A549 treated with dexamethasone at 1 μM for 4 hours (cell line): ENCODE data around the gene TEX13D. TPM values are rescaled to one million over a fixed set of nuclear protein-coding genes. Genes with fewer than 3 reads are reported as not detected.

ENCODE experiments used
- total RNA-seq: library from RNA; stranded (reverse); fragments of 200-300 nt; extraction: Qiagen RNA extraction; gene quantifications from 5 replicates; pipeline ENCODE4 v1.2.3, GENCODE V29; 2022

The TEX13D gene
- total RNA-seq, result not detected in 5 replicates

DNA sequence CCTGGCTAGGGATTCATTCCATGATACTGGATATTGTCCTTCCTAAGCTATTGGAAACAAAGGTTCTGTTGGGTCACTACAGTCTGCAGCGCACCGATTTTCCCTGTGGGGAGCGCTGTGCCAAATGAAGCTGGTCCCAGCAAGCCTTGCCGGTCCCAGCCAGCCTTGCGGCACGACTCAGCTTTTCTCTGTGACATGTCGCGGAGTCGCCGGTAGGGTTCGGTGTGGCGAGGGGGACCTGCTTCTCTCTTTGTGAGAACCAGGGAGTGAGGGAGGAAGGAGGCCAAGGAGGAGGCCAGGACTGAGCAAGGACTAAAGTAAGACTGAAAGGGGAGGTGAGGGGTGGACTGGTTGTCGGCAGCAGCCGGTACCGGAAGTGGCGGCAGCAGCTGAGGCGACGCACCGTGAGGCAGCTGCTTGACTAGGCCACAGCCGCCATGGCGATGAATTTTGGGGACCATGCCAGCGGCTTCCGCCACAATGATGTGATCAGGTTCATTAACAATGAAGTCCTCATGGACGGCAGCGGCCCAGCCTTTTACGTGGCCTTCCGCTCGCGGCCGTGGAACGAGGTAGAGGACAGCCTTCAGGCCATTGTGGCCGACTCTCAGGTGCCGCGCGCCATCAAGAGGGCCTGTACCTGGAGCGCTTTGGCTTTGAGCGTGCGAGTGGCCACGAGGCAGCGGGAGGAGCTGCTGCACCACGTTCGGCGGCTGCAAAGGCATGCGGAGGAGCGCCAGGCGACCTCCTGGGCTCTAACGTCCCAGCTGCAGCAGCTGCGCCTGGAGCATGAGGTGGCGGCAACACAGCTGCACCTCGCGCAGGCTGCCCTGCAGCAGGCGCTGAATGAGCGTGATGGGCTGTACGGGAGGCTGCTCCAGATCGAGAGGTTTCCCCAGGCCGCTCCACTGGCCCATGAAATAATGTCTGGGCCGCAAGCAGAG lies at the start of gene TEX13D:
Gene TEX13D, plus strand, starts transcription at position 180 of the 944 bp plus-strand sequence. Its CDS starts 258 bp downstream, at position 438.

DNA sequence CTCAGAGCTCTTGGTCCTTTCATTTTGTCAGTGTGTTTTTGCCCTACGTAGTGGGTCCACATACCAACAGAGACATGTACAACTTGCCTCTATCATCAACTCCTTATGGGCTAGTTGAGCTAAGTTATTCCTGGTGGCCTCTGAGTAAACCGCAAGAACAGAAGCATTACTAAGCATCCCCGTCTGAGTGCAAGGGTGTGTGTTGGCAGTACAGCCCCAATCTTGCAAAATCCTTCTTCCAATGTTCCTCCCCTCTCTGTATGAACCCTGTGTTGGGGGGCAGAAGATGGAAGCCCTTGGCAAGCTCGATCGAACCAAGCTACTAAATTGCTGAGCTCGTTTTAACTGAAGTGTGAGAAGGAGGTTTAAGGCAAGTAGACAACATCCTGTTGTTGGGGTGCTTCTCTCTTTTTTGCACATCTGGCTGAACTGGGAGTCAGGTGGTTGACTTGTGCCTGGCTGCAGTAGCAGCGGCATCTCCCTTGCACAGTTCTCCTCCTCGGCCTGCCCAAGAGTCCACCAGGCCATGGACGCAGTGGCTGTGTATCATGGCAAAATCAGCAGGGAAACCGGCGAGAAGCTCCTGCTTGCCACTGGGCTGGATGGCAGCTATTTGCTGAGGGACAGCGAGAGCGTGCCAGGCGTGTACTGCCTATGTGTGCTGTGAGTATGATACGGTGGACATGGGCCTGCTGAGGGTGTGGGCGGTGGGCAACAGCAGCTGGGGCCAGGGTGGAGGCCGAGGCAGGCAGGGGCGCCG lies 13.8 kb downstream of the TEX13D start, which contains the start of gene SH2D1A:
Gene SH2D1A, plus strand, starts transcription at position 447 of the 760 bp plus-strand sequence. Its CDS starts 80 bp downstream, at position 527.

Other genes starting within 250 kb of the TEX13D start
- gene SH2D1A, start 13.9 kb downstream of the TEX13D start, total RNA-seq, result not detected in 5 replicates